Vagina (tissue), 2 donors: ENCODE results near the gene PDPK1.
"Not testable (repeated sequence)": the region's sequence is repeated elsewhere in the genome, so short reads cannot be mapped to it uniquely, and the experiment has no call there.

Source experiments
- CTCF ChIP-seq, 3 experiments: fragments of 450-650 bp in 2 of 3; fragments of 200-600 bp in 1 of 3; sonication (generic) in 1 of 3; IDR thresholded peaks; one replicate each; pipeline ENCODE4 v1.5.1; 2017 to 2019; ENCODE audit warnings: antibody characterized with exemption in 3 of 3, mild to moderate bottlenecking in 2 of 3, moderate library complexity in 2 of 3
- POLR2A ChIP-seq, 2 donors: fragments of 450-650 bp; IDR thresholded peaks; one replicate each; pipeline ENCODE4 v1.6.1; 2017; ENCODE audit warnings: antibody characterized with exemption in 2 of 2, mild to moderate bottlenecking in 2 of 2, moderate library complexity in 2 of 2

- not testable (repeated sequence) for TF ChIP-seq POLR2A, CTCF (IDR thresholded peaks at IDR 0.05)
Measured at GRCh38 chr16:2599165-2599564, 61.3 kb downstream of the PDPK1 start.
